Epidermal melanocyte (primary cell): ENCODE data around the gene ZNF484.
"Not testable (repeated sequence)": the region's sequence is repeated elsewhere in the genome, so short reads cannot be mapped to it uniquely, and the experiment has no call there.

Experiments used
- DNase-seq: peaks from one replicate; pipeline ENCODE4 v3.0.0; 2011; ENCODE audit warnings: low spot score; ENCODE audit not compliant: insufficient read length

Gene ZNF484

GRCh38 chr9:92864152-92864551, 13.7 kb downstream of the ZNF484 start:
- DNase-seq, result no peak

- no peak for DNase-seq
Measured at GRCh38 chr9:92860867-92861266, 17.0 kb downstream of the ZNF484 start.

DNA sequence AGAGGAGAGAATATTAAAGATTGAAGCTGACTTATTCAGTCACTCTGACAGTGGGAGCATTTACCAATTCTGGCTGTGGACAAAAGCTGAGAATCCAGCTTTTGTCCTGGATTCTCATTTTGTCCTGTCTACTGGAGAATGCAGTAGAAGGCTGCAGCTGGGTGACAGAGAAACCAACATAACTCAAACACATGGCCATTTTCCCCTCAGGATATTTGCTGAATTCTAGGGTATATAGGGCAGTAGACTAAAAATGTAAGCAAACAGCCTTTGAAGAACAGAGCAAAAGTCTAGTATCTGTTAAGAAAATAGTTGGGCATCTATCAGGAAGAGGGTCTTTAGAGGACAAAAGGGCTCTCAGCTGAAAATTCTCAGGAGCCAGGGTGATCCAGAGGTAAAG, 20.6 kb downstream of the ZNF484 start:
- DNase-seq, result no peak

- no peak for DNase-seq
Measured at GRCh38 chr9:92853716-92854115, 24.1 kb downstream of the ZNF484 start.

DNA sequence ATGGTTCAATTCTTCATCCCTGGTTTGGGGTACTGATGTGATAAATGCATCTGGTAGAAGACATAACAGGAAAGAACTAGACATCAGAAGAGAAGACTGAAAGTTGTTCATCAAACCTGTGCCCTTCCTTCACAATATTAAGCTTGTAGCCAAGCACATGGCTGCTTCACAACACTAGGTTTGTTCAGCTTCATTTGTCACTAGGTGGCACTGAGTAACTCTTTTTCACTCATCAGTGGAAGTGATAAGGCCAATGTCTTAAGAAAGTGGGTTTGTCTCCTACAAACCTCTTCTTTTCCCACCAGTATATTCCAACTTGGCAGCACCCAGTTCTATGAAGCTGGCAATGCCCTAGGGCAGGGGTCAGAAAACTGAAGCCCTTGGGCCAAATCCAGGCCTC, 26.9 kb downstream of the ZNF484 start:
- DNase-seq, result no peak

DNA sequence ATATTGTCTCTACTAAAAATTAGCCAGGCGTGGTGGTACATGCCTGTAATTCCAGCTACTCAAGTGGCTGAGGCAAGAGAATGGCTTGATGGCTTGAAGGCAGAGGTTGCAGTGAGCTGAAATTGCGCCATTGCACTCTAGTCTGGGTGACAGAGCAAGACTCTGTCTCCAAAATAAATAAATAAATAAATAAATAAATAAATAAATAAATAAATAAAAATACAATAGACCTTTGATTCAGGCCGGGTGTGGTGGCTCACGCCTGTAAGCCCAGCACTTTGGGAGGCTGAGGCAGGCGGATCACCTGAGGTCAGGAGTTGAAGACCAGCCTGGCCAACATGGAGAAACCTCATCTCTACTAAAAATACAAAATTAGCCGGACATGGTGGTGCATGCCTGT, 29.1 kb downstream of the ZNF484 start:
- DNase-seq, result not testable (repeated sequence)

- no peak for DNase-seq
Measured at GRCh38 chr9:92846662-92847145, 31.1 kb downstream of the ZNF484 start.

- not testable (repeated sequence) for DNase-seq
Measured at GRCh38 chr9:92838411-92838810, 39.4 kb downstream of the ZNF484 start.

GRCh38 chr9:92837191-92837590, 40.6 kb downstream of the ZNF484 start:
- no peak for DNase-seq

DNA sequence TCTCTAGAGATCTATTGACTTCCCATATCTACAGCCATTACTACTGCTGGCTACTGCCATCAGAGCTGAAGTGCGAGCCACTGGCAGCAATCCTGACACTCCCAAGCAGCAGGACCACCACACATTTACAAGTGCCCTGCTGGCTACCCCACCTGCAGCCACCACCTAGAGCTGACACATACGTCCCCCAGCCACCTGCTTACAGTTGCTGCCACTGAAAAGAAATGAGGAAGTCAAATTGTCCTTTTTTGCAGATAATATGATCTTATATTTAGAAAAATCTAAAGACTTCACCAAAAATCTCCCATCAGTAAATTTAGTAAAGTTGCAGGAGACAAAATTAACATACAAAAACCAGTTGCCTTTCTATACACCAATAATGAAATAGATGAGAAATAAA, 48.4 kb downstream of the ZNF484 start:
- no peak for DNase-seq

GRCh38 chr9:92825065-92825464, 52.8 kb downstream of the ZNF484 start:
- DNase-seq, result not testable (repeated sequence)

- DNase-seq, result no peak
Measured at GRCh38 chr9:92820964-92821363, 56.9 kb downstream of the ZNF484 start.

GRCh38 chr9:92819898-92820297, 57.9 kb downstream of the ZNF484 start:
- not testable (repeated sequence) for DNase-seq

- not testable (repeated sequence) for DNase-seq
Measured at GRCh38 chr9:92809629-92810326, 68.1 kb downstream of the ZNF484 start.

GRCh38 chr9:92808726-92809451, 68.9 kb downstream of the ZNF484 start:
- DNase-seq, result peak; percentile 63

DNA sequence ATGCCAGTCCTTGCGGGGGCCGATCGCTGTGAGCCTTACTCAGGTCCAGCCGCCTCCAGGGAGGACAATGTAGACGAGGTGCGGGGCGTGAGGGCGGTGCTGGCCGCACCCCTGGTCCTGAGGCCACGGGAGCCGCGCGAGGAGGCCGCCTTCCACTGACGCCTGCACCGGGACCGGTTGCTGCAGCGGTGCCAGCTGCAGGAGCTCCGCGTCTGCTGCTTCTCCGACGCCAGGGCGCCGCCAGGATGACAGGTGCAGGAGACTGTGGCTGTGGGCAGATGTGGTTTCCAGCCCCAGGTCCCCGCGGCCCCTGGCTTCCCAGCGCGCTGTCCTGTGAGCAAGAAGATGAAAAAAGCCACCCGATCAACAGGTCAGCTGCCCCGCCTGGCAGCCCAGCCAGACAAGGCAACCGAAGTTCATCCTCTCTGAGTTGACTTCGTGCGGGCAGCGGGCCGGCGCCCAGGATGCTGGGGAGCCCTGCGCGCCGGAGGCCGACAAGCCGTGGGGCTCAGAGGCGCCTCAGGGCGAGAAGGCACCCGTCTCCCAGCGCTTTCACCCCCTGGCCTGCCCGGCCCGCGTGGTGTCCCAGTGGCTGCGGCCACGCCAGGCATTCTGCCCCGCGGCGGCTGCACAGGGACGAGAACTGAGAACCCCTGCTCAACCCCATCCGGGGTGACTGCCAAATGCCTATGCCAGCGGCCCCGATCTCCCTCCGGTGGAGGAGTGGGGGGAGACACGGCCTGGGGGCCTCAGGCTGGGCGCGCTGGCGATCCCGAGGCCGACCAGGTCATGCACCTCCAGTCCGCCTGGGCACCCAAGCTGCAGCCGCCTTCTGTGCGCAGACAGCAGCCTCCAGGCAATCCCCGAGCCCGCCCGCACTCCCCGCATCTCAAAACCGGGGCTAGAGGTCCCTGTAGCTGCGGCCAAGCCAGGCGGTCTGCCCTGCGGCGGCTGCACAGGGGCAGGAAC, 69.8 kb downstream of the ZNF484 start:
- DNase-seq, result no peak

DNA sequence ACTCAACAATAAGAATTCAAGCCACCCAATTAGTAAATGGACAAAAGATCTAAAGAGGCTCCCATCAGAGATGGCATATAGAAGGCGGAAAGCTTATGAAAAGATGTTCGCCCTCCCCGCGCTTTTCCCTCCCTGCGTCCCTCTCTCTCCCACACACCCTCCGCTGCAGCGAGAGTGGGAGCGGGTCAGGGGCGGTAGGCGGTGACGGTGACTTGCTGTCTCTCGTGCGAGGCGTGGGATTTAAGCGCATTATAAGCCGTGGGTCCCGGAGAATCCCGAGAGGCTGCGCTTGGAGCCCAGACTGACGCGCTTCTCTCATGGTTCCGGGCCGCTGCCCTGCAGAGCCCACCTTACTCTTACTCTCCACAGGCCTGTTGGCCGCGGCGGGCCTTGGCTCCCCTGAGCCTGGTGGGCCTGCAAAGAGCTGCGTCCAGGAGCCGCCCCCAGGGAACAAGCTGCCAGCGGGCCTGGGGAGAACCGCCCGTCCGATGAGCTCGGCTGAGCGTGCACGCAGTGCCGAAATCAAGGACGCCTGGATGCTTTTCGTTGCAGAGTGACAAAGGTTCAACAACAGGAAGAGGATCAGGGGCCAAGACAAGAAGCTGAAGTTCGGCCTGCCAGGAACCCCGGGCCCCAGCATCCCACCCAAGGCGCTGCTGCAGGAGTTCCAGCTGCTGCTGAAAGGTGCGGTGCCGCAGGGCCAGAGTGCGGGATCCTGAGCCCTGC, 70.6 kb downstream of the ZNF484 start:
- DNase-seq, result no peak

DNA sequence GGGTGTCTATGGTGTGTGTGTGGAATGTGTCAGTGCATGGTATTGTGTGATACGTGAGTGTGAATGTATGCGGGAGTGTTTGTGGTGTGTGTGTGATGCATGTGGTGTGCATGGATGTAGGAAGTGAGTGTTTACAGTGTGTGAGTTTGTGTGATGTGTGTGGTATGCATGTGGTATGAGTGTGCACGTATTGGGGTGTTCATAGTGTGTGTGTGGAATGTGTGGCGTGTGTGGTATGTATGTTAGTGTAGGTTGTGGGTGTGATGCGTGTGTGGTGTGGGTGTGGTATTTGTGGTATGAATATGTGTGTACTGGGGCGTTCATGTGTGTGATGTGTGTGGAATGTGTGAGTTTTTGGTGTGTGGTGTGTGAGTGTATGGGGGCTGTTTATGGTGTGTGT, 73.1 kb downstream of the ZNF484 start:
- no peak for DNase-seq

- no peak for DNase-seq
Measured at GRCh38 chr9:92798358-92798757, 79.5 kb downstream of the ZNF484 start.

DNA sequence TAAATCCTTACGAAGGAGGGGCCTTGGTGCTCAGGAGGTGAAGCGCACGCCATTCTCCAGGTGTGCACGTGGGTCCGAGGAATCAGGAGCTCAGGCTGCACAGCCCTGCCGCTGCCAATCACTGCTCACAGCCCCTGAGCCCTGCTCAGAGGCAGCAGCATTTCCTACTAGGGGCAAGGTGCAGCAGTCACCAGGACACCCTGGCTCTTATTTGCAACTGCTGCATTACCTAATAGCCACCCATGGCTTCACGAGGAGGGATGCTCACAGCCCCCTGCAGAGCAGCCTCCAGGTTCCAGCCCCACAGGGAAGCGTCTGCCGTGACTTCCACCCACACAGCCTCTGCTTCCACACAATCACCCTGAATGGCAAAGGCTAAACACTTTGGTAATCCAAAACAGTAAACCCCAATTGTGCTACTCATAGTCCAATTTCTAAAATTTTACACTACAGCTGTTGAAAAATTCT, 81.5 kb downstream of the ZNF484 start:
- DNase-seq, result not testable (repeated sequence)
